NCI-H2227 (cell line): ENCODE measurements around the gene RNF217.

Experiments
- DNase-seq: peaks from one replicate; lab custom pipeline; 2025; ENCODE audit not compliant: unreplicated experiment; lab: John Stamatoyannopoulos, UW

RNF217 gene

GRCh38 chr6:124987999-124988591, 25.9 kb downstream of the RNF217 start:
- no peak for DNase-seq

GRCh38 chr6:124989136-124989983, 27.1 kb downstream of the RNF217 start:
- DNase-seq, result no peak

- DNase-seq, result no peak
Observed at GRCh38 chr6:124990988-124991387, 28.8 kb downstream of the RNF217 start.

GRCh38 chr6:124991764-124992295, 29.6 kb downstream of the RNF217 start:
- no peak for DNase-seq

GRCh38 chr6:124993327-124993726, 31.1 kb downstream of the RNF217 start:
- no peak for DNase-seq

GRCh38 chr6:124994648-124995047, 32.4 kb downstream of the RNF217 start:
- no peak for DNase-seq

GRCh38 chr6:124995131-124995530, 32.9 kb downstream of the RNF217 start:
- no peak for DNase-seq

GRCh38 chr6:124995645-124996325, 33.5 kb downstream of the RNF217 start:
- DNase-seq, result no peak

- no peak for DNase-seq
Observed at GRCh38 chr6:124996411-124996810, 34.2 kb downstream of the RNF217 start.

- no peak for DNase-seq
Observed at GRCh38 chr6:124997196-124997875, 35.1 kb downstream of the RNF217 start.

- DNase-seq, result no peak
Observed at GRCh38 chr6:124999105-124999764, 37.0 kb downstream of the RNF217 start.

GRCh38 chr6:125001684-125002405, 39.6 kb downstream of the RNF217 start:
- no peak for DNase-seq

GRCh38 chr6:125002406-125002741, 40.1 kb downstream of the RNF217 start:
- no peak for DNase-seq

GRCh38 chr6:125003070-125003469, 40.8 kb downstream of the RNF217 start:
- DNase-seq, result no peak

GRCh38 chr6:125004198-125004597, 42.0 kb downstream of the RNF217 start:
- DNase-seq, result no peak

- no peak for DNase-seq
Observed at GRCh38 chr6:125004797-125005595, 42.8 kb downstream of the RNF217 start.

GRCh38 chr6:125008261-125008703, 46.0 kb downstream of the RNF217 start:
- peak; percentile 21 for DNase-seq

GRCh38 chr6:125008957-125009356, 46.7 kb downstream of the RNF217 start:
- peak; percentile 70 for DNase-seq

- no peak for DNase-seq
Observed at GRCh38 chr6:125009578-125009977, 47.3 kb downstream of the RNF217 start.
